LNCAP (cell line): ENCODE data around the gene RFX1.

Experiments used
- TF ChIP-seq, protein P1 (sequence below): fragments of 450-650 bp; IDR thresholded peaks from 2 replicates; pipeline ENCODE4 v1.5.1; 2017; ENCODE audit warnings: mild to moderate bottlenecking

Gene RFX1

DNA sequence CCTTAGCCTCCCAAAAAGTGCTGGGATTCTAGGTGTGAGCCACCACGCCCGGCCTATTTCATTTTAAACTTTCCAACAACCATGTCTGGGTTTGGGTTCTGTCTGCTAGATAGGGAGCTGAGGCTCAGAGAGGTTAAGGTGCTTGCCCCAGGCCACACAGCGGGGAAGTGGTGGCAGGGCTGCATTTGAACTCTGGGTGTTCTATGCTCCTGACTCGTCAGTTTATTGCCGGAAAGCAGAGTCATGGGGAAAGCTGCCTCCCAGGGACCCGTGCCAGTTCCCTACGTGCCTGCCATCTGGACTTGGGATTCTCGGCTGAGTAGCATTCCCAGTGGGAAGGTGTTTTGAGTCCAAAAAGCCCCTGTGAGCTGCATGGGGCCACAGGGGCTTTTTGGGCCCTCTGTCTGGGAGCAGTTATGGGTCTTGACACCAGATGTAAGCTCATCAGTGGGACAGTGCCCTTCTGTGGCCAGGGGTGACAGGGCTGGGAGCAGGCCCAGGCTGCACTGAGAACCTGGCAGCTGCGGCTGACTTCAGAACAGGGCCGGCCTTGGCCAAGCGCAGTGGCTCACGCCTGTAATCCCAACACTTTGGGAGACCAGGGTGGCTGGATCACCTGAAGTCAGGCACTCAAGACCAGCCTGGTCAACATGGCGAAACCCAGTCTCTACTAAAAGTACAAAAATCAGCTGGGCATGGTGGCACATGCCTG, 10.9 kb downstream of the RFX1 start:
- TF ChIP-seq, protein P1, sequence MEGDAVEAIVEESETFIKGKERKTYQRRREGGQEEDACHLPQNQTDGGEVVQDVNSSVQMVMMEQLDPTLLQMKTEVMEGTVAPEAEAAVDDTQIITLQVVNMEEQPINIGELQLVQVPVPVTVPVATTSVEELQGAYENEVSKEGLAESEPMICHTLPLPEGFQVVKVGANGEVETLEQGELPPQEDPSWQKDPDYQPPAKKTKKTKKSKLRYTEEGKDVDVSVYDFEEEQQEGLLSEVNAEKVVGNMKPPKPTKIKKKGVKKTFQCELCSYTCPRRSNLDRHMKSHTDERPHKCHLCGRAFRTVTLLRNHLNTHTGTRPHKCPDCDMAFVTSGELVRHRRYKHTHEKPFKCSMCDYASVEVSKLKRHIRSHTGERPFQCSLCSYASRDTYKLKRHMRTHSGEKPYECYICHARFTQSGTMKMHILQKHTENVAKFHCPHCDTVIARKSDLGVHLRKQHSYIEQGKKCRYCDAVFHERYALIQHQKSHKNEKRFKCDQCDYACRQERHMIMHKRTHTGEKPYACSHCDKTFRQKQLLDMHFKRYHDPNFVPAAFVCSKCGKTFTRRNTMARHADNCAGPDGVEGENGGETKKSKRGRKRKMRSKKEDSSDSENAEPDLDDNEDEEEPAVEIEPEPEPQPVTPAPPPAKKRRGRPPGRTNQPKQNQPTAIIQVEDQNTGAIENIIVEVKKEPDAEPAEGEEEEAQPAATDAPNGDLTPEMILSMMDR: no peak

DNA sequence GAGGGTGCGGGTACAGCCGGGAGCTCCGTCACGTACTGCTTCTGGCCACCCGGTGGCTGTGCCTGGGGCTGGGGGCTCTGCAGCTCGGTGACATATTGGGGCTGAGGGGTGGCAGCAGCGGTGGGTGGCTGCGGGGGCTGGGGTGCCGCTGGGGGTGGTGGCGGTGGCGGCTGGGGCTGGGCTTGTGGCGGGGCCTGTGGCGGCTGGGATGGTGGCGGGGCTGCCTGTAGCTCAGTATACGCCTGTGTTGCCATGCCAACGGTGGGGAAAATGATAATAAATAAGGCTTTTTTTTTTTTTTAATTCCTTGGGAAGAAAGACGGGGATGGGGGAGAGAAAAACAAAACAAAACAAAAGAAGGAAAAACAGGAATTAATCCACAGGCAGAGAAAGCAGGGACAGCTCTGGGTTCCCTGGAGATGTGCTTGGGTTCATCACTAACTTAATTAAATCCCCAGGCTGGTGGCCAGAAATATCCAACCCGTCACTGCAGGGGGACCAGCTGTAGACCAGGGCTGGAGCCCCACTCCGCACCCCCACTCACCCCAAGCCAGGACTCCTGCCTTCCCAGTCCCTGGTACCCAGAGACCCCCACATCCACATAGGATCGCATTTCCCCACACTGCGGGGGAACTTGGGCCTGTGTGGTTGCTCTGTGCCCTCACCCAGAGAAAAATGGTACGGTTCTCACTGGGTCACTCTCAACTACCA, 12.4 kb downstream of the RFX1 start:
- TF ChIP-seq, protein P1: no peak

DNA sequence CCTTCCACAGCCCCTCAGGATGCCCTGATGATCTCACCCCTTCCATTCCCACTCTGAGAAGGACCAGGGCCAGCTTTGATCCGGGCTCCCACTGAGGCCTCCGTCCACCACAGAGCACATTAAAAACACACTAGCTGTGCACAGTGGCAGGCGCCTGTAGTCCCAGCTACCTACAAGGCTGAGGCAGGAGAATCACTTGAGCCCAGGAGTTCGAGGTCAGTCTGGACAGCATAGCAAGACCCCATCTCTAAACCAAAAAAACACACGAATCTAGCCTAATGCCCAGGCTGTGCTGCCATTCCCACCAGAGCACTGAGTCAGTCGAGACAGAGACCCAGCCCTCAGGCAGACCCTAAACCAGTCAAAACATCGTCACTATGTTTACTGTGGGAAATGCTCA, 14.1 kb downstream of the RFX1 start:
- TF ChIP-seq, protein P1: no peak

GRCh38 chr19:13990085-13990484, 16.0 kb downstream of the RFX1 start:
- TF ChIP-seq, protein P1: no peak

DNA sequence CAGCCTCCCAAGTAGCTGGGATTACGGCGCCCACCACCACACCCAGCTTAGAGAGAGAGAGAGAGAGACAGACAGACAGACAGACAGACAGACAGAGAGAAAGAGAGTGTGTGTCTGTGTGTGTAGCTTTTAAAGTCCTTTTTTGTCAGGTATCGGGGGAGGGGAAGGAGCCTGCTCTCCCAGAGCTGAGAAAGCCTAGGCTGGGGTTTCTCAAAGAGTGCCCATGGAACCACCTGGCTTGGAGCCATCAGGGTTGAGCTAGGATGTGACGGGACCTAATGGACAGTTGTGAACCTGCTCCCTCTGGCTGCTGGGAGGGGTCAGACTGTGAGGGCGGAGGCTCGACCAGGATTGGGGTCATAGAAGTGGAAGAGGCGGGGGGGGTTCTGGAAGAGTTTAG, 16.6 kb downstream of the RFX1 start:
- TF ChIP-seq, protein P1: no peak

- TF ChIP-seq, protein P1: no peak
Observed at GRCh38 chr19:13987101-13987890, 18.8 kb downstream of the RFX1 start.

DNA sequence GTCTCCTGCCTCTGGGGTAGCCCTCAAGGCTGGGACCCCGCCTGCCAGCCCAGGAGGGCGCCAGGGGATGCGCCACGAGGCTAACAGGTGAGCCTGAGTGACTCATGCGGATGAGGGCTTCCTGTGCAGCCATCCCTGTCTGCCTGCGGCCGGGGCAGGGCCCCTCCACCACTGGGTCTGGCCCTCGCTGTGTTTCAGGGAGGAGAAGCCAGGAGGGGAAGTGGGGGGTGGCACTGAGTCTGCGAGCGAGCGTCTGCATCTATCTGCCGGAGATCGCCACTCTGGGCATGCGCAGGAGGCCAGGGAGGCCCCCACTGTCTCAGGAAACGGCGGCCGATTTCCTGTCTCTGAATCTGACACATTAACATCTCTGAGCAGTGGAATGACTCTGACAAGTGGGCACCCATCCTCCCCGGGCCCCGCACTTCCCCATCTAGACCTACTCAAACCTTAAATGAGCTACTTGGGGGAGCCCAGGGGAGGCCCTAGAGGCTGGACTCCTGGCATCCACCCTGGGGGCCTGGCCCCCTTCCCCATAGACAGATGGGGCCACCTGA, 19.7 kb downstream of the RFX1 start:
- TF ChIP-seq, protein P1: no peak
